ENCODE measurements around the gene RHOA. TPM values are rescaled to one million over a fixed set of nuclear protein-coding genes. Genes with fewer than 3 reads are reported as not detected.

Gene RHOA
- total and polyA plus RNA-seq, 2 of the 13 experiments (the other 11 are each of a cell fraction or from before 2014, with no cell fraction given) = 131 to 177 TPM

DNA sequence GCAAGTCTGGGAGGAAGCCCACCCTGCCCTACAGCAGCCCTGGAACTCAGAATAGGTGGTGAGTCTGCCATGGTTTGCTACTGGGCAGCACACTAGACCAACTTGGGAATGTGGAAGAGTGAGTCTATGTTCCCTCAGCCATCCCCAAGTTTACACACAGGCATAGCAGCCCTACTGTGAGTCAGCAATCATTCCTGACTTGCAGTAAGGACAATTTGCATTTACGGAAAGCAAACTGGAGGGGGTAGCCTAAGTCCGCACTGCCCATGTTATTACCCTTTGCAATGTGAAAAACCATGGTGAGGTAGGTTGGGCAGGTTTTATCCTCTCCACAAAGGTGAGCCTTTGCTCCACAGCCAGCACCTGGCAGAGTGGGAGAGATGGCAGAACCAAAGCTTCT, 5.1 kb upstream of the RHOA start:
- no peak overlapping the region for H2AFZ ChIP-seq (ENCODE audit: low read length)
- DNase-seq (ENCODE audit: low spot score) (no peak), FAIRE-seq (no peak), ATAC-seq (no peak)
- in situ Hi-C loops (cut with HindIII; ENCODE audit: extremely low pct_ligation_motif_present, low pct_unique_long_range_greater_than_20kb) (no loop called here), intact Hi-C loops (cut with micrococcal nuclease; ENCODE audit: unreplicated experiment) (no loop called here)
- CTCF ChIA-PET (ENCODE audit: low intra/inter-chr PET ratio, low total read pairs) = interaction anchor here (1.9 kb wide), 1 partner anchor 32 kb away, joined by 15 read pairs; no protein-coding TSS in a partner anchor
- H3K36me3 ChIP-seq (replicated peaks in 1 of 2; ENCODE audit: control insufficient read depth in 1 of 2, insufficient read depth in 2 of 2, low read length in 2 of 2) = peaks cover 0 to 6% of the 10 kb centered on the region in 2 experiments; a peak in 3 of 5 replicates
- H3K4me2 ChIP-seq (ENCODE audit: low read depth, low read length) = no peak overlapping the region
- no peaks in the 10 kb centered on the region; a peak in 1 of 5 replicates for H3K27me3 ChIP-seq (ENCODE audit: control insufficient read depth in 1 of 2, insufficient read depth in 2 of 2, low read length in 2 of 2)
- H3K4me1 ChIP-seq (ENCODE audit: insufficient read depth, low read length) = peaks cover 55% of the 10 kb centered on the region
- H3K27ac ChIP-seq (ENCODE audit: extremely low read length, insufficient read depth, low read length) = no peak overlapping the region
- no peak overlapping the region for H3K9ac ChIP-seq (ENCODE audit: insufficient read depth, low read depth, low read length)
- H3K9me3 ChIP-seq (ENCODE audit: low read length) = no peaks in the 10 kb centered on the region
- no TSS peak for BruUV-seq (replicated peaks)
- H4K20me1 ChIP-seq (ENCODE audit: insufficient read depth, low read length) = no peaks in the 10 kb centered on the region
- no peak overlapping the region for H3K4me3 ChIP-seq (replicated peaks in 1 of 3; ENCODE audit: insufficient read depth in 1 of 3, low read depth in 2 of 3, low read length in 3 of 3)
- POLR2A ChIA-PET = interaction anchor here (2.0 to 3.9 kb wide), 2 partner anchors 12 to 77 kb away, joined by 7 to 13 read pairs; partner anchors contain the start of genes NICN1 and USP4
- 94% methylated on average over 2 of the region's 2 CpGs for WGBS (ENCODE audit: low lambda C conversion rate)
- peaks cover 18% of the 10 kb centered on the region for H3K79me2 ChIP-seq (ENCODE audit: insufficient read depth, low read length)
- TF ChIP-seq E2F5 (CRISPR knock-in tag; conservative IDR thresholded peaks at IDR 0.05) (no peak), ZNF766 (CRISPR knock-in tag; IDR thresholded peaks at IDR 0.05; ENCODE audit: borderline replicate concordance) (no peak), MAZ (IDR thresholded peaks at IDR 0.05; ENCODE audit: borderline replicate concordance, low read depth, low read length) (no peak), MAZ (CRISPR knock-in tag; IDR thresholded peaks at IDR 0.05; ENCODE audit: low read depth) (no peak), ZNF12 (CRISPR knock-in tag; IDR thresholded peaks at IDR 0.05) (no peak), HNF1A (IDR thresholded peaks at IDR 0.05; ENCODE audit: low read depth) (no peak), HNF1A (CRISPR knock-in tag; IDR thresholded peaks at IDR 0.05; ENCODE audit: borderline replicate concordance) (no peak), ZNF878 (CRISPR knock-in tag; IDR thresholded peaks at IDR 0.05) (no peak), CBX2 (IDR thresholded peaks at IDR 0.05; ENCODE audit: low read depth, low read length) (no peak), CBX2 (CRISPR knock-in tag; IDR thresholded peaks at IDR 0.05; ENCODE audit: low read depth) (no peak), GPN1 (CRISPR knock-in tag; IDR thresholded peaks at IDR 0.05; ENCODE audit: borderline replicate concordance) (no peak), JUND (CRISPR knock-in tag; IDR thresholded peaks at IDR 0.05) (no peak), ZNF30 (CRISPR knock-in tag; IDR thresholded peaks at IDR 0.05) (no peak), KMT2A (CRISPR knock-in tag; IDR thresholded peaks at IDR 0.05) (no peak), PHF21A (CRISPR knock-in tag; IDR thresholded peaks at IDR 0.05) (no peak), ZNF101 (CRISPR knock-in tag; IDR thresholded peaks at IDR 0.05; ENCODE audit: borderline replicate concordance, low read depth) (no peak)
- TF ChIP-seq, protein P1, sequence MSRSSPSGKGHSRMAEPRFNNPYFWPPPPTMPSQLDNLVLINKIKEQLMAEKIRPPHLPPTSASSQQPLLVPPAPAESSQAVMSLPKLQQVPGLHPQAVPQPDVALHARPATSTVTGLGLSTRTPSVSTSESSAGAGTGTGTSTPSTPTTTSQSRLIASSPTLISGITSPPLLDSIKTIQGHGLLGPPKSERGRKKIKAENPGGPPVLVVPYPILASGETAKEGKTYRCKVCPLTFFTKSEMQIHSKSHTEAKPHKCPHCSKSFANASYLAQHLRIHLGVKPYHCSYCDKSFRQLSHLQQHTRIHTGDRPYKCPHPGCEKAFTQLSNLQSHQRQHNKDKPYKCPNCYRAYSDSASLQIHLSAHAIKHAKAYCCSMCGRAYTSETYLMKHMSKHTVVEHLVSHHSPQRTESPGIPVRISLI (CRISPR knock-in tag; IDR thresholded peaks at IDR 0.05; ENCODE audit: borderline replicate concordance) = no peak
- TF ChIP-seq, protein P2, sequence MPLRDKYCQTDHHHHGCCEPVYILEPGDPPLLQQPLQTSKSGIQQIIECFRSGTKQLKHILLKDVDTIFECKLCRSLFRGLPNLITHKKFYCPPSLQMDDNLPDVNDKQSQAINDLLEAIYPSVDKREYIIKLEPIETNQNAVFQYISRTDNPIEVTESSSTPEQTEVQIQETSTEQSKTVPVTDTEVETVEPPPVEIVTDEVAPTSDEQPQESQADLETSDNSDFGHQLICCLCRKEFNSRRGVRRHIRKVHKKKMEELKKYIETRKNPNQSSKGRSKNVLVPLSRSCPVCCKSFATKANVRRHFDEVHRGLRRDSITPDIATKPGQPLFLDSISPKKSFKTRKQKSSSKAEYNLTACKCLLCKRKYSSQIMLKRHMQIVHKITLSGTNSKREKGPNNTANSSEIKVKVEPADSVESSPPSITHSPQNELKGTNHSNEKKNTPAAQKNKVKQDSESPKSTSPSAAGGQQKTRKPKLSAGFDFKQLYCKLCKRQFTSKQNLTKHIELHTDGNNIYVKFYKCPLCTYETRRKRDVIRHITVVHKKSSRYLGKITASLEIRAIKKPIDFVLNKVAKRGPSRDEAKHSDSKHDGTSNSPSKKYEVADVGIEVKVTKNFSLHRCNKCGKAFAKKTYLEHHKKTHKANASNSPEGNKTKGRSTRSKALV (CRISPR knock-in tag; IDR thresholded peaks at IDR 0.05) = no peak
